RWPE1 (cell line): Measurements from ENCODE around the gene GRAMD2A.

ENCODE experiments used
- CTCF ChIA-PET: fragments of 350-600 bp; sonication (Branson Sonifier 250); formaldehyde crosslinking; extraction: SDS; loops from one replicate; lab custom pipeline; 2021; lab: Yijun Ruan, JAX
- POLR2A ChIA-PET: fragments of 400-600 bp; formaldehyde crosslinking; extraction: SDS; loops from one replicate; lab custom pipeline; 2020; ENCODE audit warnings: antibody characterized with exemption; ENCODE audit not compliant: low non-redundant PET; lab: Yijun Ruan, JAX
- DNase-seq: peaks from one replicate; pipeline ENCODE4 v3.0.0; 2012; ENCODE audit warnings: low spot score
- H3K27ac ChIP-seq: fragments of 450-650 bp; 2 replicates; pipeline ENCODE4 v1.5.1; 2017
- CTCF ChIP-seq: fragments of 450-650 bp; conservative IDR thresholded peaks from 2 replicates; pipeline ENCODE4 v1.5.1; 2017; ENCODE audit warnings: low read depth, mild to moderate bottlenecking

The GRAMD2A gene

GRCh38 chr15:72133211-72133610, 64.4 kb downstream of the GRAMD2A start:
- TF ChIP-seq CTCF, result no peak
- CTCF ChIA-PET, result interaction anchor here (0.6 to 0.7 kb wide), 2 partner anchors 9 to 130 kb away, joined by 3 read pairs; no protein-coding TSS in a partner anchor
- POLR2A ChIA-PET, result no interaction called here

GRCh38 chr15:72131922-72132321, 65.7 kb downstream of the GRAMD2A start:
- POLR2A ChIA-PET, result no interaction called here
- CTCF ChIA-PET, result no interaction called here
- H3K27ac ChIP-seq, result no peak overlapping the region
- no peak for DNase-seq
- TF ChIP-seq CTCF, result no peak

More at GRCh38 chr15:72133211-72133610, 64.4 kb downstream of the GRAMD2A start:
- H3K27ac ChIP-seq, result no peak overlapping the region
- DNase-seq, result no peak

- no peak for TF ChIP-seq CTCF
- no peak for DNase-seq
- POLR2A ChIA-PET, result no interaction called here
- CTCF ChIA-PET, result interaction anchor here (0.6 kb wide), 1 partner anchor 246 kb away, joined by 3 read pairs; no protein-coding TSS in a partner anchor
- no peak overlapping the region for H3K27ac ChIP-seq
Measured at GRCh38 chr15:72130272-72130671, 67.3 kb downstream of the GRAMD2A start.

- ChIA-PET POLR2A (no interaction called here), CTCF (no interaction called here)
- DNase-seq, result no peak
- no peak overlapping the region for H3K27ac ChIP-seq
- TF ChIP-seq CTCF, result no peak
Measured at GRCh38 chr15:72128359-72128758, 69.2 kb downstream of the GRAMD2A start.

GRCh38 chr15:72127724-72128322, 69.8 kb downstream of the GRAMD2A start:
- no peak for TF ChIP-seq CTCF
- ChIA-PET POLR2A (no interaction called here), CTCF (no interaction called here)
- DNase-seq, result no peak
- no peak overlapping the region for H3K27ac ChIP-seq

GRCh38 chr15:72124218-72124617, 73.4 kb downstream of the GRAMD2A start:
- POLR2A ChIA-PET, result no interaction called here
- DNase-seq, result no peak
- no peak for TF ChIP-seq CTCF
- H3K27ac ChIP-seq, result no peak overlapping the region
- CTCF ChIA-PET, result interaction anchor here (0.6 kb wide), 1 partner anchor 9 kb away, joined by 3 read pairs; no protein-coding TSS in a partner anchor
